Loucy (cell line): ENCODE measurements around the gene KCNJ3.

ENCODE experiments used
- H2AFZ ChIP-seq: fragments of 200-600 bp; sonication (generic); 2 replicates; pipeline ENCODE4 v1.6.0; 2016; ENCODE audit warnings: antibody characterized with exemption, mild to moderate bottlenecking, low read length, moderate library complexity
- H3F3A ChIP-seq: fragments of 200-600 bp; 2 replicates; pipeline ENCODE4 v1.6.0; 2016; ENCODE audit warnings: antibody characterized with exemption, low read depth, mild to moderate bottlenecking
- H3K27me3 ChIP-seq: fragments of 200-600 bp; sonication (generic); 2 replicates; pipeline ENCODE4 v1.6.1; 2014; ENCODE audit warnings: low read length, mild to moderate bottlenecking; ENCODE audit not compliant: insufficient read depth, poor library complexity, severe bottlenecking
- H3K36me3 ChIP-seq: fragments of 200-600 bp; sonication (generic); 2 replicates; pipeline ENCODE4 v1.6.1; 2016; ENCODE audit warnings: low read length; ENCODE audit not compliant: insufficient read depth
- H3K4me1 ChIP-seq: fragments of 200-600 bp; sonication (generic); 2 replicates; pipeline ENCODE4 v1.5.1; 2014; ENCODE audit warnings: low read length, mild to moderate bottlenecking; ENCODE audit not compliant: insufficient read depth, poor library complexity, severe bottlenecking
- H3K4me2 ChIP-seq: fragments of 200-600 bp; sonication (generic); 2 replicates; pipeline ENCODE4 v1.6.0; 2014; ENCODE audit warnings: antibody characterized with exemption, low read length, low read depth, mild to moderate bottlenecking; ENCODE audit not compliant: poor library complexity, severe bottlenecking
- H3K4me3 ChIP-seq: fragments of 200-600 bp; sonication (generic); 2 replicates; pipeline ENCODE4 v1.5.1; 2014; ENCODE audit warnings: low read length, mild to moderate bottlenecking, mixed read lengths; ENCODE audit not compliant: poor library complexity, severe bottlenecking
- H3K79me2 ChIP-seq: fragments of 200-600 bp; sonication (generic); 2 replicates; pipeline ENCODE4 v1.6.1; 2014; ENCODE audit warnings: low read length; ENCODE audit not compliant: insufficient read depth
- H3K9ac ChIP-seq: fragments of 200-600 bp; sonication (generic); 2 replicates; pipeline ENCODE4 v1.6.0; 2014; ENCODE audit warnings: mild to moderate bottlenecking, low read depth, low read length, moderate library complexity; ENCODE audit not compliant: poor library complexity, severe bottlenecking
- H3K9me2 ChIP-seq: fragments of 200-600 bp; sonication (generic); replicated peaks from 2 replicates; pipeline ENCODE4 v1.6.1; 2016; ENCODE audit warnings: low read depth, low read length, mixed read lengths
- H3K9me3 ChIP-seq: fragments of 200-600 bp; sonication (generic); 2 replicates; pipeline ENCODE4 v1.6.1; 2014; ENCODE audit warnings: mild to moderate bottlenecking, antibody characterized with exemption, low read length, low read depth; ENCODE audit not compliant: insufficient read depth
- H4K20me1 ChIP-seq: fragments of 200-600 bp; sonication (generic); 2 replicates; pipeline ENCODE4 v1.6.0; 2014; ENCODE audit warnings: antibody characterized with exemption, low read length, mild to moderate bottlenecking; ENCODE audit not compliant: insufficient read depth, poor library complexity, severe bottlenecking
- CTCF ChIP-seq: fragments of 200-600 bp; sonication (generic); conservative IDR thresholded peaks from 2 replicates; pipeline ENCODE4 v1.5.1; 2014; ENCODE audit warnings: mild to moderate bottlenecking, antibody characterized with exemption, low read length
- EZH2phosphoT487 ChIP-seq: fragments of 200-600 bp; IDR thresholded peaks from 2 replicates; pipeline ENCODE4 v1.6.1; 2018; ENCODE audit warnings: antibody characterized with exemption, mild to moderate bottlenecking, moderate library complexity, borderline replicate concordance

Gene KCNJ3

GRCh38 chr2:154826827-154827226 is 128.3 kb downstream of the KCNJ3 start:
- Histone ChIP-seq H3K9ac (no peak overlapping the region), H3F3A (no peaks in the 10 kb centered on the region), H3K9me2 (no peaks in the 10 kb centered on the region), H3K79me2 (no peaks in the 10 kb centered on the region), H4K20me1 (no peaks in the 10 kb centered on the region), H3K4me3 (no peak overlapping the region), H3K27me3 (no peaks in the 10 kb centered on the region), H2AFZ (no peak overlapping the region), H3K4me1 (no peaks in the 10 kb centered on the region), H3K4me2 (no peak overlapping the region), H3K9me3 (no peaks in the 10 kb centered on the region), H3K36me3 (no peaks in the 10 kb centered on the region)
- TF ChIP-seq CTCF (no peak), EZH2phosphoT487 (no peak)

GRCh38 chr2:154827286-154827685 is 128.8 kb downstream of the KCNJ3 start:
- Histone ChIP-seq H4K20me1 (no peaks in the 10 kb centered on the region), H3F3A (no peaks in the 10 kb centered on the region), H3K27me3 (no peaks in the 10 kb centered on the region), H3K4me2 (no peak overlapping the region), H3K9me2 (no peaks in the 10 kb centered on the region), H3K9me3 (no peaks in the 10 kb centered on the region), H2AFZ (0 out of 2 replicates have a peak overlapping the region, but pooled peaks have one; percentile 30), H3K4me1 (no peaks in the 10 kb centered on the region), H3K36me3 (no peaks in the 10 kb centered on the region), H3K79me2 (no peaks in the 10 kb centered on the region), H3K9ac (no peak overlapping the region), H3K4me3 (no peak overlapping the region)
- no peak for TF ChIP-seq CTCF
- TF ChIP-seq EZH2phosphoT487: no peak

DNA sequence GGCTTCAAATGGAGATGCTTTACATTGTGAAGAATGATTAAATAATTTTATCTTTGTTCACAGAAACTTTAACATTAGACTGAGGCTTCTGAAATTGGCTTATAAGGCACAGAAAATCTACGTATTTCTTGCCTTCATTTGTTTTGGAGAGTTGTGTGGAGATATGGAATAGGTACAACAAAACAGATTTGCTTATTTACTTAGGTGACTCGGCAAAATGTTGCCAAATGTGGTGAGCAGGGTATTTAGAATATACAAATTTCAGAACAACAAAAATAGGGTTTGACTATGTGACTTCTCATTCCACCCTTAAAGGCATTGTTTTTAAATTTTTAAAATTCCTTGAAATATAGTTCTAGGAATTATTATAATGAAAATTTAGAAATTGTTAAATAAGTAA is 134.2 kb downstream of the KCNJ3 start:
- Histone ChIP-seq H3K9me2 (no peaks in the 10 kb centered on the region), H3K9me3 (no peaks in the 10 kb centered on the region), H3K79me2 (no peaks in the 10 kb centered on the region), H3K27me3 (no peaks in the 10 kb centered on the region), H3K4me1 (no peaks in the 10 kb centered on the region), H3F3A (no peaks in the 10 kb centered on the region), H3K4me3 (no peak overlapping the region), H3K9ac (no peak overlapping the region), H2AFZ (no peak overlapping the region), H3K36me3 (no peaks in the 10 kb centered on the region), H3K4me2 (no peak overlapping the region), H4K20me1 (no peaks in the 10 kb centered on the region)
- TF ChIP-seq CTCF (no peak), EZH2phosphoT487 (no peak)
